ENCODE measurements around the gene ACE2. TPM values are rescaled to one million over a fixed set of nuclear protein-coding genes. Genes with fewer than 3 reads are reported as not detected.

The ACE2 gene
- total RNA-seq, 4 donors from 2014 or later: 2.5 to 457 (median 180) TPM

GRCh38 chrX:15525664-15526416 lies 74.9 kb downstream of the ACE2 start:
- H3K4me3 ChIP-seq: no peak overlapping the region
- no peaks in the 10 kb centered on the region for H3K27me3 ChIP-seq
- H3K36me3 ChIP-seq: no peaks in the 10 kb centered on the region
- TF ChIP-seq POLR2A (IDR thresholded peaks at IDR 0.05): no peak
- TF ChIP-seq CTCF (IDR thresholded peaks at IDR 0.05): no peak
- H3K9me3 ChIP-seq: no peaks in the 10 kb centered on the region
- no peaks in the 10 kb centered on the region for H3K4me1 ChIP-seq
- no peak overlapping the region for H3K27ac ChIP-seq
- DNase-seq: no peak

GRCh38 chrX:15524417-15524816 lies 76.3 kb downstream of the ACE2 start:
- no peaks in the 10 kb centered on the region for H3K27me3 ChIP-seq
- no peaks in the 10 kb centered on the region for H3K9me3 ChIP-seq
- no peak overlapping the region for H3K4me3 ChIP-seq
- H3K4me1 ChIP-seq: no peaks in the 10 kb centered on the region
- DNase-seq: no peak
- H3K27ac ChIP-seq: no peak overlapping the region
- no peak for TF ChIP-seq CTCF (IDR thresholded peaks at IDR 0.05)
- TF ChIP-seq POLR2A (IDR thresholded peaks at IDR 0.05): no peak
- H3K36me3 ChIP-seq: no peaks in the 10 kb centered on the region

- TF ChIP-seq CTCF (IDR thresholded peaks at IDR 0.05) (no peak), POLR2A (IDR thresholded peaks at IDR 0.05) (no peak)
- no peak overlapping the region for H3K27ac ChIP-seq
- H3K36me3 ChIP-seq: no peaks in the 10 kb centered on the region
- no peaks in the 10 kb centered on the region for H3K27me3 ChIP-seq
- no peaks in the 10 kb centered on the region for H3K9me3 ChIP-seq
- H3K4me3 ChIP-seq: no peak overlapping the region
- no peak for DNase-seq
- no peaks in the 10 kb centered on the region for H3K4me1 ChIP-seq
Observed at GRCh38 chrX:15523088-15523487, 77.7 kb downstream of the ACE2 start.

GRCh38 chrX:15522464-15522863 lies 78.3 kb downstream of the ACE2 start:
- H3K27me3 ChIP-seq: no peaks in the 10 kb centered on the region
- TF ChIP-seq POLR2A (IDR thresholded peaks at IDR 0.05) (no peak), CTCF (IDR thresholded peaks at IDR 0.05) (no peak)
- H3K27ac ChIP-seq: no peak overlapping the region
- H3K4me1 ChIP-seq: no peaks in the 10 kb centered on the region
- H3K4me3 ChIP-seq: no peak overlapping the region
- H3K36me3 ChIP-seq: no peaks in the 10 kb centered on the region
- no peak for DNase-seq
- H3K9me3 ChIP-seq: no peaks in the 10 kb centered on the region

GRCh38 chrX:15515931-15516330 lies 84.8 kb downstream of the ACE2 start:
- Histone ChIP-seq H3K27ac (no peak overlapping the region), H3K36me3 (no peaks in the 10 kb centered on the region), H3K27me3 (no peaks in the 10 kb centered on the region), H3K9me3 (no peaks in the 10 kb centered on the region), H3K4me1 (no peaks in the 10 kb centered on the region), H3K4me3 (no peak overlapping the region)
- no peak for TF ChIP-seq CTCF (IDR thresholded peaks at IDR 0.05)
- no peak for TF ChIP-seq POLR2A (IDR thresholded peaks at IDR 0.05)
- no peak for DNase-seq
